ENCODE data around the gene CCDC9B. TPM values are rescaled to one million over a fixed set of nuclear protein-coding genes. Genes with fewer than 3 reads are reported as not detected.

Gene CCDC9B
- total and polyA plus RNA-seq, 7 donors, result 14.5 to 161 (median 87.0) TPM

GRCh38 chr15:40310993-40311392 is 29.7 kb downstream of the CCDC9B start:
- no peaks in the 10 kb centered on the region for H3K4me1 ChIP-seq
- no peak overlapping the region for H3K27ac ChIP-seq
- ATAC-seq (no peak), DNase-seq (no peak)
- no peaks in the 10 kb centered on the region for H3K36me3 ChIP-seq (ENCODE audit: insufficient read depth in 1 of 2, low read depth in 1 of 2)
- no peak overlapping the region for H3K4me3 ChIP-seq
- TF ChIP-seq CTCF (IDR thresholded peaks at IDR 0.05), result no peak
- intact Hi-C loops (cut with DNase I), result loop anchor here in 1 of 2 donors (1.0 kb wide), 1 partner anchor 32 kb away; no protein-coding TSS in a partner anchor
- H3K9me3 ChIP-seq, result no peaks in the 10 kb centered on the region
- 56 to 68% (median 66%) methylated on average over 3 of the region's 3 CpGs for WGBS, 3 donors
- no peaks in the 10 kb centered on the region for H3K27me3 ChIP-seq (ENCODE audit: insufficient read depth in 3 of 3, low read length in 2 of 3)

GRCh38 chr15:40310001-40310959 is 30.5 kb downstream of the CCDC9B start:
- DNase-seq, result peak in 1 of 2 donors; percentile 35
- 25 to 42% (median 33%) methylated on average over 4 of the region's 4 CpGs for WGBS, 3 donors

GRCh38 chr15:40309344-40309862 is 31.3 kb downstream of the CCDC9B start:
- Histone ChIP-seq H3K4me3 (no peak overlapping the region), H3K4me1 (no peaks in the 10 kb centered on the region), H3K27me3 (ENCODE audit: insufficient read depth in 3 of 3, low read length in 2 of 3) (no peaks in the 10 kb centered on the region), H3K9me3 (no peaks in the 10 kb centered on the region), H3K36me3 (ENCODE audit: insufficient read depth in 1 of 2, low read depth in 1 of 2) (no peaks in the 10 kb centered on the region), H3K27ac (no peak overlapping the region)
- no peak for DNase-seq
- TF ChIP-seq CTCF (IDR thresholded peaks at IDR 0.05), result no peak
- no peak for ATAC-seq
- intact Hi-C loops (cut with DNase I), result no loop called here
- WGBS, 3 donors, result 76 to 81% (median 79%) methylated on average over 6 to 8 of the region's 8 CpGs

More at GRCh38 chr15:40310001-40310959, 30.5 kb downstream of the CCDC9B start:
- Histone ChIP-seq H3K36me3 (ENCODE audit: insufficient read depth in 1 of 2, low read depth in 1 of 2) (no peaks in the 10 kb centered on the region), H3K4me3 (no peak overlapping the region), H3K4me1 (no peaks in the 10 kb centered on the region), H3K9me3 (no peaks in the 10 kb centered on the region), H3K27me3 (ENCODE audit: insufficient read depth in 3 of 3, low read length in 2 of 3) (no peaks in the 10 kb centered on the region), H3K27ac (no peak overlapping the region)
- intact Hi-C loops (cut with DNase I), result loop anchor here in 1 of 2 donors (1.0 kb wide), 1 partner anchor 31 kb away; no protein-coding TSS in a partner anchor
- TF ChIP-seq CTCF (IDR thresholded peaks at IDR 0.05), result peak; percentile 61
- peak; percentile 56 to 68 (median 63) for ATAC-seq

- Histone ChIP-seq H3K4me1 (no peaks in the 10 kb centered on the region), H3K27me3 (ENCODE audit: insufficient read depth in 3 of 3, low read length in 2 of 3) (no peaks in the 10 kb centered on the region), H3K4me3 (peak within 1 kb of the TSS; percentile 43), H3K27ac (no peak within 1 kb of the TSS), H3K36me3 (ENCODE audit: insufficient read depth in 1 of 2, low read depth in 1 of 2) (no peaks in the 10 kb centered on the region), H3K9me3 (no peaks in the 10 kb centered on the region)
- ATAC-seq, result peak; percentile 17 to 57 (median 38)
- no peak for TF ChIP-seq CTCF (IDR thresholded peaks at IDR 0.05)
- WGBS, 3 donors, result 47 to 54% (median 52%) methylated on average over 12 to 15 of the region's 15 CpGs
- intact Hi-C loops (cut with DNase I), result no loop called here
- peak in 1 of 2 donors; percentile 69 for DNase-seq
Measured at GRCh38 chr15:40307421-40308211, 33.1 kb downstream of the CCDC9B start, which contains the start of gene PLCB2. Gene PLCB2, minus strand, starts transcription at chr15:40307935. Its CDS starts 263 bp downstream, at chr15:40307672.
